HCT116 (cell line): Measurements from ENCODE around the gene COL5A3.

Source experiments
- EZH2phosphoT487 ChIP-seq: fragments of 200-600 bp; IDR thresholded peaks from 2 replicates; pipeline ENCODE4 v1.6.1; 2018; ENCODE audit warnings: antibody characterized with exemption, borderline replicate concordance
- SRF ChIP-seq: IDR thresholded peaks from 2 replicates; pipeline ENCODE4 v1.6.1; 2012; ENCODE audit warnings: low read depth

- TF ChIP-seq SRF = no peak
- no peak for TF ChIP-seq EZH2phosphoT487
Measured at GRCh38 chr19:10011974-10012373, 1.7 kb upstream of the COL5A3 start.
